ENCODE measurements around the gene XRCC6.
"Not testable (repeated sequence)": the region's sequence is repeated elsewhere in the genome, so short reads cannot be mapped to it uniquely, and the experiment has no call there.

The XRCC6 gene

GRCh38 chr22:41654322-41654721, 33.2 kb downstream of the XRCC6 start:
- DNase-seq = no peak

DNA sequence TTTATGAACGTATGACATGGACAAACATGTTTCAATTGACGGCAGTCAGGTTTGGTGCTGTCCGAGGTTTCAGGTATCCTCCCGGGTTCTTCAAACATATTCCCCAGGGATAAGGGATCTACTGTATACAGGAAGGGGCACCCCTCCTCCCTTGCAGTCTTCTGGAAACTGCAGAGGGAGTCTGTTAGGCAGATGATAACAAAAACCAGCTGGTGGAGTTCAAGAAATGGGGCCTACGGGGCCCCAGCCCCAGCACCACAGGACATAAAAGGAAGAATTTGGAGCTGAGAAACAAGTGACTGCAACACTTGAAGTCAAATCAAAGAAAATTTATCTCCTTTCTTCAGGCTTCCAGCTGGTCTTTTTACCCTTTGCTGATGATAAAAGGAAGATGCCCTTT, 35.5 kb downstream of the XRCC6 start:
- DNase-seq = peak; percentile 8

DNA sequence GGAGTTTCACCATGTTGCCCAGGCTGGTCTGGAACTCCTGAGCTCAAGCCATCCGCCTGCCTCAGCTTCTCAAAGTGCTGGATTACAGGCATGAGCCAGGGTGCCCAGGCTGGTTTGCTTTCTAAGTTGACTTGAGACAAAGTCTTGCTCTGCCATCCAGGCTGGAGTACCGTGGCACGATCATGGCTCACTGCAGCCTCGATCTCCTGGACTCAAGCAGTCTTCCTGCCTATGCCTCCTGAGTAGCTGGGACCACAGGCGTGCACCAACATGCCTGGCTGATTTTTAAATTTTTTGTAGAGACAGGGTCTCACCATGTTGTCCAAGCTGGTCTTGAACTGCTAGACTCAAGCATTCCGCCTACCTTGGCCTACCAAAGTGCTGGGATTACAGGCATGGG, 36.6 kb downstream of the XRCC6 start:
- no peak for DNase-seq

GRCh38 chr22:41658869-41659268, 37.8 kb downstream of the XRCC6 start:
- no peak for DNase-seq

- DNase-seq = no peak
Observed at GRCh38 chr22:41659941-41660340, 38.8 kb downstream of the XRCC6 start.

GRCh38 chr22:41660416-41660815, 39.3 kb downstream of the XRCC6 start:
- no peak for DNase-seq

DNA sequence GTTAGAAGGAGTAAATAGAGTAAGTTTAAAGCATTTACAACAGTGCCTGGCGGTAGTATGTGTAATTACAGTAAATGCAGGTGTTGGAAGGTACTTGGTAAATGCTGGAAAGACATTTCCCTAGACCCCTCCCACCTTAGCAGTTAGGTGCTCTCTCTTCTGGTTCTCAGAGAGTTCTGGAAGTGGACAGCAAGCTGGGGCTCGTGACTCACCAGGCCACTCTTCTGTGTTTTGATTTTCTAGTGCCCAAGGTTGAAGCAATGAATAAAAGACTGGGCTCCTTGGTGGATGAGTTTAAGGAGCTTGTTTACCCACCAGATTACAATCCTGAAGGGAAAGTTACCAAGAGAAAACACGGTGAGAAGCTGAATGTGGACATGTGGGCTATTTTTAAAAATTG, 40.0 kb downstream of the XRCC6 start:
- DNase-seq = no peak

DNA sequence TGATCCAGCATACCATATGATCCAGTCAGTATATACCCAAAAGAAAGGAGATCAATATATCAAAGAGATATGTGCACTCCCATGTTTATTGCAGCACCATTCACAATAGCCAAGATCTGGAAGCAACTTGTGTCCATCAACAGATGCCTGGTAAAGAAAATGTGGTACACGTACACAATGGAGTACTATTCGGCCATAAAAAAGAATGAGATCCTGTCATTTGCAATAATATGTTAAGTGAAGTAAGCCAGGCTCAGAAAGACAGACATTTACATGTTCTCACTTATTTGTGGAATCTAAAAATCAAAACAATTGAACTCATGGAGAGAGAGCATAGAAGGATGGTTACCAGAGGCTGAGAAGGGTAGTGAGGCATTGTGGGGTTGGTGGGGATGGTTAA, 40.6 kb downstream of the XRCC6 start:
- no peak for DNase-seq

DNA sequence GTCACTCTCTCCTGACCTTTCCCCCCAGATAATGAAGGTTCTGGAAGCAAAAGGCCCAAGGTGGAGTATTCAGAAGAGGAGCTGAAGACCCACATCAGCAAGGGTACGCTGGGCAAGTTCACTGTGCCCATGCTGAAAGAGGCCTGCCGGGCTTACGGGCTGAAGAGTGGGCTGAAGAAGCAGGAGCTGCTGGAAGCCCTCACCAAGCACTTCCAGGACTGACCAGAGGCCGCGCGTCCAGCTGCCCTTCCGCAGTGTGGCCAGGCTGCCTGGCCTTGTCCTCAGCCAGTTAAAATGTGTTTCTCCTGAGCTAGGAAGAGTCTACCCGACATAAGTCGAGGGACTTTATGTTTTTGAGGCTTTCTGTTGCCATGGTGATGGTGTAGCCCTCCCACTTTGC, 42.5 kb downstream of the XRCC6 start:
- DNase-seq = peak; percentile 22

GRCh38 chr22:41664490-41664889, 43.4 kb downstream of the XRCC6 start:
- peak; percentile 5 for DNase-seq

- DNase-seq = peak; percentile 21
Observed at GRCh38 chr22:41664951-41665350, 43.9 kb downstream of the XRCC6 start.

- DNase-seq = no peak
Observed at GRCh38 chr22:41668971-41669911, 48.1 kb downstream of the XRCC6 start.

DNA sequence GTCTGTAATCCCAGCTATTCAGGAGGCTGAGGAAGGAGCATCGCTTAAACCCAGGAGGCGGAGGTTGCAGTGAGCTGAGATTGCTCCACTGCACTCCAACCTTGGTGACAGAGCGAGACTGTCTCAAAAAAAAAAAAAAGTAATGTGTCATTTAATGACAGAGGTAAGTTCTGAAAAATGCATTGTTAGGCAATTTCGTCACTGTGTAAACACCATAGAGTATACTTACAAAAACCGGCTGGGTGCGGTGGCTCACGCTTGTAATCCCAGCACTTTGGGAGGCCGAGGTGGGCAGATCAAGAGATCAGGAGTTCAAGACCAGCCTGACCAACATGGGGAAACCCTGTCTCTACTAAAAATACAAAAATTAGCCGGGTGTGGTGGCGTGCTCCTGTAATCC, 51.0 kb downstream of the XRCC6 start:
- DNase-seq = not testable (repeated sequence)

DNA sequence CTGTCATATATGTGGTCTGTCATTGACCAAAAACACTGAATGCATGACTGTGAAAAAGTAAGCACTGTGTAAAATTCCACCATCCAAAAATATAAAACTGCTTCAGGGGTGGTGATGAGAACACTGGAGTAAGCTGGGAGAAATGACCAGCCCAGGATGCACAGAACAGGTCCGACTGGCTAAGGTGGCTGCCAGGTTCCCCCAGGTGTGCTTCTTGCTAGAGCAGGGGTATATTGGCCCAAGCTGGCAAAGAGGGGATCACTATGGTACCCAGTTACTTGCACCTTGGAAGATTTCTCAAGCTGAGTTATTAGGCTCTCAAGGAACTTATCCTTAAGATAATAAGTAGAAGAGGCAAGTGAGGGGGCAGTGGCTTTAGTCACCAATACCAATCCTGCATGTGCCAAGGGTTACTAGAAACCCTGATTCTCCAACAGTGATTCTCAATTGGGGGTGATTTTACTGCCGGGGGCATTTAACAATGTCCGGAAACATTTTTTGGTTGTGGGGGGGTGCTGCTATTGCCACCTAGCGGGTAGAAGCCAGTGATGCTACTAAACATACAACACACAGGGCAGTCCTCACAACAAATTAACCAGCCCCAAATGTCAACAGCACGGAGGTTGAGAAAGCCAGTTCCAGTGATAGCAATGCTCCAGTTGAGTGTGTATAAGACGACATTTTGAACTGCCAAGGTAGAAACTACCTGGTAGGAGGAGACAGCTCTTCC, 51.9 kb downstream of the XRCC6 start:
- no peak for DNase-seq

DNA sequence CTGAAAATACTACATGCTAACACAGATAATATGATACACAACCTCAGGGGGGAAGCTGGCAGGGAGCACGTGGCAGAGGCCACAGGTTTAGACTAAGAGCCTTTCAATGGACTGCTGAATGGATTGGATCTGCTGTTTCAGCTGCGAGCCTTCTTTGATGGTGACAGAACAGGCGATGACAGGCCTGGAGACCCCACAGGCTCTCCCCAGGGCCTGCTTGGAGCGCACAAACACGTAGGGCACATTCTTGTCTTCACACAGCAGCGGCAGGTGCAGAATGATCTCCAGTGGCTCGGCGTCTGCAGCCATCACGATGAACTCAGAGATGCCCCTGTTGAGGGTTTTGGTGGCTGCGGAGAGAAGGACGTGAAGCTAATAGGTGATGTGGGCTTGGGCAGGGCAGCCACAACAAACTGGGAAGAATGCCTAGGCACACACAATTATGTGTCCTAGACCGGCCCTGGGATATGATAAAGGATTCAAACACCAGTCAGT, 53.8 kb downstream of the XRCC6 start:
- no peak for DNase-seq

- DNase-seq = no peak
Observed at GRCh38 chr22:41676134-41676533, 55.0 kb downstream of the XRCC6 start.

- no peak for DNase-seq
Observed at GRCh38 chr22:41681616-41682015, 60.5 kb downstream of the XRCC6 start.

DNA sequence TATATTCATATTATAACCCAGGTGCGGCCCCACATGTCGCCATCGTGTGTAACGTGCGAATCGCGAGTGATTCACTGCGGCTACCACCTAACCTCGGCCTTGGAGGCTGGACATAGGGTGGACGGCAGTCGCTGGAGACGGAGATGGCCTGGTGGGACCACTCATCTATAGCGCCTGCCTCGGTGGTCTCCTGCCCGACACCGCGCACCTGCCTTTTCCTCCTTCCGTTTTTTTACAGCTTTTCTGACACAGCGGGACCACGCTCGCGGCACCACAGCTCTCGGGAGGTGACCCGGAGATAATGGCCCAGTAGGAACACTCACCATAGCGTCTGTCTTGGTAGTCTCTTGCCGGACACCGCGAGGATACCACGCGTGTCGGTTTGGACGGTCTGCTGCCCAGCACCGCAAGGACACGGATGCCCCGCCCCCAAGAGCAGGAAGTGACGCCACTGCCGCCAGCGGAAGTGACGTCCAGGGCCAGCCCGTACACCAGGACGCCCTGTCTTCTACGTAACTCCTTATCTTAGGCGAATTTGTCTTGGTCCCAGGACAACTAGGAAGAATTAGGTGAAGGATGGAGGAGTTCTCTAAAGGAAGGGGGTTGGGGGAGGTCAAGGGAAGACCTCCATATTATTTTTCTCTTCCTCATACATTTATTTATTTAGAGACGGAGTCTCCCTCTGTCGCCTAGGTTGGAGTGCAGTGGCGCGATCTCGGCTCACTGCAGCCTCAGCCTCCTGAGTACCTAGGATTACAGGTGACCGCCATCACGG, 61.1 kb downstream of the XRCC6 start:
- DNase-seq = peak; percentile 92

- DNase-seq = no peak
Observed at GRCh38 chr22:41683052-41683451, 62.0 kb downstream of the XRCC6 start.

DNA sequence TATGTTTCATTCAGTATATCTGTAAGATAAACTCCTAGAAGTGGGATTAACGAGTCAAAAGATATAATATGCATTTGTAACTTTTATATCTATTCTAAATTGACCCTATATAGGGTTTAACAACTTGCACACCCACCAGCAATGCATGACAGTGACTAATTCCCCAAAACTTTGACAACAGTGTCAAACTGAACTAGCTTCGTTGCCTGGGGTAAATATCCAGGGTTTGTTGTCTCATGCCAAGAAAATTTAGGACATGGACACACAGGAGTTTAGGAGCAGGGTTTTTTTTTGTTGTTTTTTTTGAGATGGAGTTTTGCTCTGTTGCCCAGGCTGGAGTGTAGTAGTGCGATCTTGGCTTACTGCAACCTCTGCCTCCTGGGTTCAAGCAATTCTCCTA, 62.5 kb downstream of the XRCC6 start:
- DNase-seq = no peak

DNA sequence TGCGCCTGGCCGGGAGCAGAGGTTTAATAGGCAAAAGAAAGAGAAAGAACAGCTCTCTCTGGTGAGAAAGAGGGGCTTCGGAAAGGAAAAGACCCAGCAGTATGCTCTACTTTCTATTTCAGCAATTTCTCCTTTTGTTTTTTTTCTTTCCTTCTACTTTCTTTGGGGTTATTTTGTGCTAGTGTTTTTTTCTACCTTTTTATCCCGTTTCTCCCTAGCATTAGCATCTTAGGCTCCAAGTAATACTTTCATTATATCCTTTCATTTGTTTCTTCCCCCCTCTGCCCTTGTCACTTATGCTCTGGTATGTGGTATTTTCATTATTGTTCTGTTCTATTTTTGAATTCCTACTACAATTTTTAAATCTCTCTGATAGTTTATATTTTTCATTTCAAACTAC, 63.1 kb downstream of the XRCC6 start:
- no peak for DNase-seq

DNA sequence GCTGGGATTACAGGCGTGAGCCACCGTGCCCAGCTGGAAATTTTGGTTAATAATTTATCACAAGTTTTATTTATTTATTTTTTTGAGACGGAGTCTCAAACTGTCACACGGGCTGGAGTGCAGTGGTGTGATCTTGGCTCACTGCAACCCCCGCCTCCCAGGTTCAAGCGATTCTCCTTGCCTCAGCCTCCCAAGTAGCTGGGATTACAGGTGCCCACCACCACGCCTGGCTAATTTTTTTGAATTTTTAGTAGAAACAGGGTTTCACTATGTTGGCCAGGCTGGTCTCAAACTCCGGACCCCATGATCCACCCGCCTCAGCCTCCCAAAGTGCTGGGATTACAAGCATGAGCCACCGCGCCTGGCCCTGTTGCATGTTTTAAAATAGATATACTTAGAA, 65.8 kb downstream of the XRCC6 start:
- not testable (repeated sequence) for DNase-seq

DNA sequence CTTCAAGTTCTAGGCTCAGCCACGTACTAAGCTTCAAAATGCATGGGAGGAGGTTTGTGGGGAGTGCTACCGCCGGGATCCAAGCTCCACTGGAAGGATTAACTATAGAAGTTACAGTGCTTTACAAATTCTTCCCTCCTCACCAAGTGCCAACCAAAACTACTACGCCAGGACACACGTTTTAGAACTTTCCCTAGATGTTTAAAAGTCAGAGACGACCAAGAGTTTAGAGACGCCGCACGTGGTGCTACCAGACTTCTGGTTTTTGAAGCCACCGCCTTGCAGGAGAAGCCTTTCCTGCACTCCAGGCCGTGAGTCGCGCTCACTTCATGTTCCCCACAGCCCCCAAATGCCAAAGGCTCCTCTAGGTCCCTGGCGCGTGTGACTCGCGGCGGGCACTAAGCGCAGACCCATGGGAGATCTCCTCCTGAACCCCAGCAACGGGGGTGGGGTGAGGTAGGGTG, 66.8 kb downstream of the XRCC6 start:
- peak; percentile 44 for DNase-seq
